HuH-7 (cell line): ENCODE data around the gene ZNF746.

Source experiments
- DNase-seq: peaks from one replicate; pipeline ENCODE4 v3.0.0; 2011; ENCODE audit warnings: low spot score

The ZNF746 gene

GRCh38 chr7:149427893-149428292 lies 69.7 kb downstream of the ZNF746 start:
- no peak for DNase-seq

GRCh38 chr7:149427096-149427680 lies 70.4 kb downstream of the ZNF746 start:
- DNase-seq = no peak

DNA sequence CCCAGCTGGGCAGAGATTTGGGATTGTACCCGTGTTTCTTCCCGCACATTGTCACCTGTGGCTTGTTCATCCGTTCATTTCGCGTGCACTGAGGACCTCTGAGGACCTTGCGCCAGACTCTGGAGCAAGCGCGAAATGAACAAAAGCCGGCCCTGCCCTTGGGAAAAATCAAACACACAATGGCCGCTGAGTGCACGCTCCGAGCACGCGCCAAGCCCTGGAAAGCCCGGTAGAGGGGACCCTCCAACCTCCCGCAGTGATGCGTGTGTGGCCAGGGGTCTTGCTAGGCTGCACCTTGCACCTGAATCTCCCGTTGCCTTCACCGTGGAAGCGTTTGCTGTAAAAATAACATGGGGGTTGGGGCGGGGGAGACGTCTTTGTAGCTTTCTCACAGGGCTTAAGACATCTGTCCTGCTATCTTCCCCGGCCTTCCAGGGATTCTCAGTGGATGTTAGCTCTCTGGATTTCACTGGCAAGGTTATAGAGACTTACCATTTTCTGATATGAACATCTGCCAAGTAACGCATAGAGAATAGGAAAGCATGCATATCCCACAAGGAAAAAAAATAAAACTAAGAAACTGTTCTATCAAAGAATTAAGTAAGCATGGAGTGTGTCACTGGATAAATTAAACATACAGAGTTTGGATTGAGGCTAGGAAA lies 74.0 kb downstream of the ZNF746 start:
- peak; percentile 41 for DNase-seq

DNA sequence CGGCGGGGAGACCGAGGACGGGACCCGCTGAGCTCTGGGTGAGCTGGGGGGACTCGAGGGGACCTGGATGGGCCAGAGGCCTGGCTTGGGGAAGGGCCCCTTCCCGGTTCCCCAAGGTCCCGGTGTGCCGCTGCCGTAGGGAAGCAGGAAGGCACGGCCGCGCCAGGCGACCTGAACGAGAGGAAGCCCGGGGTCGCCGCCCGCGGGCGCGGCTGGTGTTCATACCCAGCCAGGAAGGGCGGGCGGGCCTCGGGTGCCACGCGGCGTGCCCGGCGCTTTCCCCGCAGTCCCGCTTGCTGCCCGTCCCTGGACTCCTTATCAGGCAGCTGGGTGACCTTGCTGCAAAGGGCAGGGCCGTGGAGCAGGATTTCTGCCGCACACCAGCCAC lies 74.7 kb downstream of the ZNF746 start:
- DNase-seq = no peak
